GM23248 (cell line): Measurements from ENCODE around the gene BRPF3.

Source experiments
- EZH2 ChIP-seq: fragments of 200-600 bp; sonication (generic); IDR thresholded peaks from 2 replicates; pipeline ENCODE4 v1.6.1; 2018; ENCODE audit warnings: antibody characterized with exemption, mild to moderate bottlenecking; ENCODE audit not compliant: insufficient read depth, poor library complexity, severe bottlenecking
- EZH2phosphoT487 ChIP-seq: fragments of 200-600 bp; sonication (generic); IDR thresholded peaks from 2 replicates; pipeline ENCODE4 v1.6.1; 2018; ENCODE audit warnings: antibody characterized with exemption, moderate library complexity, mild to moderate bottlenecking, low read depth; ENCODE audit not compliant: insufficient read depth

DNA sequence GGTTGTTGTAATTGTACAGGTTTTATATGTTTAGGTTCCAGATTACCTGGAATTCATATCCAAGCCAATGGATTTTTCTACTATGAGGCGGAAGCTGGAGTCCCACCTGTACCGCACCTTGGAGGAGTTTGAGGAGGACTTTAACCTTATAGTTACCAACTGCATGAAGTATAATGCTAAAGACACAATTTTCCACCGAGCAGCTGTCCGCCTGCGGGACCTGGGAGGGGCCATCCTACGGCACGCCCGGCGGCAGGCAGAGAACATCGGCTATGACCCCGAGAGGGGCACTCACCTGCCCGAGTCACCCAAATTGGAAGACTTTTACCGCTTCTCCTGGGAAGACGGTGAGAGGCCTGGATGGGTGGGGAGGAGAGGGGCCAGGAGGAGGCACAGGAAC is 13.6 kb downstream of the BRPF3 start:
- TF ChIP-seq EZH2 (no peak), EZH2phosphoT487 (no peak)
